Measurements from ENCODE around the gene STK4.

The STK4 gene

DNA sequence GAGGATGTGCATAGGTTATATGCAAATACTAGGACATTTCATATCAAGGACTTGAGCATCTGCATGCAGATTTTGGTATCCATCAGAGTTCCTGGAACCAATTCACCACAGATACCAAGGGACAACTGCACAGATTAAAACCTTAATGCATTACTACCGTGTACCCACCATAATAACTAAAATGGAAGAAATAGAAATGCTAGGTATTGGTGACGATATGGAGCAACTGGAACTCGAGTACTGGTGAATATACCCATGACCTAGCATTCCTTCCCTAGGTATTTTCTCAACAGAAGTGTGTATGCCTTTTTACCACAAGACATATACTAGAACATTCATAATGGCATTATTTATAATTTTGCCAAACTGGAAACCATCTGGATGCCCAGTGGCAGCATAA lies 116.2 kb downstream of the STK4 start:
- TF ChIP-seq, protein P1, sequence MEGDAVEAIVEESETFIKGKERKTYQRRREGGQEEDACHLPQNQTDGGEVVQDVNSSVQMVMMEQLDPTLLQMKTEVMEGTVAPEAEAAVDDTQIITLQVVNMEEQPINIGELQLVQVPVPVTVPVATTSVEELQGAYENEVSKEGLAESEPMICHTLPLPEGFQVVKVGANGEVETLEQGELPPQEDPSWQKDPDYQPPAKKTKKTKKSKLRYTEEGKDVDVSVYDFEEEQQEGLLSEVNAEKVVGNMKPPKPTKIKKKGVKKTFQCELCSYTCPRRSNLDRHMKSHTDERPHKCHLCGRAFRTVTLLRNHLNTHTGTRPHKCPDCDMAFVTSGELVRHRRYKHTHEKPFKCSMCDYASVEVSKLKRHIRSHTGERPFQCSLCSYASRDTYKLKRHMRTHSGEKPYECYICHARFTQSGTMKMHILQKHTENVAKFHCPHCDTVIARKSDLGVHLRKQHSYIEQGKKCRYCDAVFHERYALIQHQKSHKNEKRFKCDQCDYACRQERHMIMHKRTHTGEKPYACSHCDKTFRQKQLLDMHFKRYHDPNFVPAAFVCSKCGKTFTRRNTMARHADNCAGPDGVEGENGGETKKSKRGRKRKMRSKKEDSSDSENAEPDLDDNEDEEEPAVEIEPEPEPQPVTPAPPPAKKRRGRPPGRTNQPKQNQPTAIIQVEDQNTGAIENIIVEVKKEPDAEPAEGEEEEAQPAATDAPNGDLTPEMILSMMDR (IDR thresholded peaks at IDR 0.05; ENCODE audit: borderline replicate concordance, insufficient read depth, low read depth, low read length) = no peak
- H3K4me3 ChIP-seq (ENCODE audit: low read depth, low read length) = no peak overlapping the region

DNA sequence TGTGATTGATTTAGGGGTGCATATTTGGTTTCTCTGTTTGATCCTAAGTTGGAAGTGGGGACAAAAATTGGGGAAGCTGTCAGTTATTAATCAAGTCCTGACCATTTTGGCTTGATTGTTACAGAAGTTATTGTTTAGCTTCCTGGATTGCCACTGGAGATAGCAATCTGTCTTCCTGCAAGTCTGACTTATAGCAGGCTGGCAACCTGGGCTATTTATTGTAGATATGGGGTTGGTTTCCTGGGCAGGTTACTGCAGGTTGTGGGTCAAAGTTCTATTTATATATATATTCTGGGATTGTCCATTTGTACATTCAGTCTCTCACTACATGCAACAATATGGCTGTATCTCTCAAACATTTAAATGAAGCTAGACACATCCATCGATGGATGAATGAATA lies 116.8 kb downstream of the STK4 start:
- TF ChIP-seq, protein P1 (IDR thresholded peaks at IDR 0.05; ENCODE audit: borderline replicate concordance, insufficient read depth, low read depth, low read length) = no peak
- H3K4me3 ChIP-seq (ENCODE audit: low read depth, low read length) = no peak overlapping the region

DNA sequence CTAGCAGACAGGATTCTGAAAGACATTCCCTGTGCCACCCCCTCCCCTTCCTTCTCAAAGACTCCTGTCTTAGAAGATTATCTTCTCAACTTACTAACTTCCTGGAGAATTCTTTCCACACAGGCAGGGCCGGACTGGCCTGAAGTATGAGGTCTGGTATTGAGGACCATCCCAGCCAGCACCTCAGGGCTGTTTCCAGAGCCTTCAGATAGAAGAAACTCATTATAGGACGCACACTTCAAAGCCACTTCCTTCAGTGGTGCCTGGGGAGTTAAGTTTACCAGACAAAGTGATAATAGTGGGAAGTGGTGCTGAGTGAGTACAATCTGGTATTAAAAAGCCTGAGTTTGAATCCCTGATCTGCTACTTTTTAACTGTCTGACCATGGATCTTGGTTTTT lies 119.0 kb downstream of the STK4 start:
- TF ChIP-seq, protein P1 (IDR thresholded peaks at IDR 0.05; ENCODE audit: borderline replicate concordance, insufficient read depth, low read depth, low read length) = no peak
- no peak overlapping the region for H3K4me3 ChIP-seq (ENCODE audit: low read depth, low read length)

DNA sequence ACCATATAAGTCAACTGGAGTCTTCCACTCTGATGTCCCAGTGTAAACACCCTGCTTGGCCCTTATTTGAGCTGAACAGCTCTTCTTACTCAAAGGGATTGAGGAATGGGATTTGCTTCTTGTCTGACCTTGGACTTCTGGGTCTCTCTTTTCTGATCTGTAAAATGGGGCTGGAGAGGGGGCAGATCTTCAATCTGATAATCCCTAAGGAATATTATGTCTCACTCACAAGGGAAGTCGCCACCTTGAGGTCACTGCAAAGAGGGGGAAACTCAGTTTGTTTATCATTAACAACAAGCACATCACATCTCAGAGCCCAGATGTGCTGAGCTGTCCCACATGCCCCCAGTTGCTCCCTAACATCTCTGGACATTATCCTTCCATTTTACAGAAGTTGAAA lies 119.6 kb downstream of the STK4 start:
- no peak overlapping the region for H3K4me3 ChIP-seq (ENCODE audit: low read depth, low read length)
- TF ChIP-seq, protein P1 (IDR thresholded peaks at IDR 0.05; ENCODE audit: borderline replicate concordance, insufficient read depth, low read depth, low read length) = no peak

DNA sequence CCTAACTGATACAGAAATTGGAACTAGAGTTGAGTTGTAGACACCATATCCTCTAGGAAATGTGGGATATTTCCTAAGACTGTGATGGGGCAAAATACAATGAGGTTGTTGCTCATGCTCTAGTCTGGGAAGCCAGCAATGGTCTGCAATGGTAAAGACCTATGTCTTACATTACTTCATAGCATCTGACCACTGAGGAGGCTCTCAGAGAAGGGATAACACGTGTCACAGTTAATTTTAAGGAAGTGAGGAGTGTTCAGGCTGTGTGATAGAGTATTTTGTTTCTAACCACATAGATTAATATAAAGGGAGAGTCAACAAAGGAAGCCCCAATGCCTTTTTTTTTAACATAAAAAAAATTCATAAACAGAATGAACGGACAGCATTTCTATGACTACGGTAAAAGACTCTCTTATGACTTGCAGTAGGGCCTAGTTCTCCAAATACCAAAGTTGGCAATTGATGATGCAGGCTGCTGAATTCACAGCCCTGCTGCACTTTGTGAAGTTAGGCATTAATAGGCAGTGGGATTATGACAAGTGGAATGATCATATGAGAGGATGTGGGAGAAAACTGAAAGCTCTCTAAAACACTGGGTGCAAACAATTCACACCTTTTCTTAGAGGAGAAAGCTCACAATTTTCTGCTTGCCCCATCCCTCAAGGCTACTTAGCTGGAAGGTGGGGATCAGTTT lies 120.9 kb downstream of the STK4 start:
- TF ChIP-seq, protein P1 (IDR thresholded peaks at IDR 0.05; ENCODE audit: borderline replicate concordance, insufficient read depth, low read depth, low read length) = no peak
- no peak overlapping the region for H3K4me3 ChIP-seq (ENCODE audit: low read depth, low read length)

DNA sequence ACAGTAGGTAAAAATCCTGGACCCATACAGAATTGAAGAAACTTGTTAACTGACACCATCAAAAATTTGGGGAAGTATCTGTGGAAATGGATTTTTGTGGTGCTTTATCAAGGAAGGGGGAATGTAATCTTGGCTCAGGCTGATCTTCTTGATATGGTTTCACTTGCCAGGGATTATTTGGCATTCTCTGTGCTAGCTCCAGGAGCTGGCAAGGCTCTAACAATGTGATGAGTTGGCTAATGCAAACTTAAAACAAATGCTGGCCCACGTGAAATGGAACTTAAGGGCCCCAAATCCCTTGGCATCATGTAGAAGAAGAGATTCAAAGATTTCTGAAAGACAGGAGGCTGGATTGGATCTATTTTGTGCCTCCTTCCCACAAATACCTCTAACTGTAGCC lies 121.5 kb downstream of the STK4 start:
- TF ChIP-seq, protein P1 (IDR thresholded peaks at IDR 0.05; ENCODE audit: borderline replicate concordance, insufficient read depth, low read depth, low read length) = no peak
- H3K4me3 ChIP-seq (ENCODE audit: low read depth, low read length) = no peak overlapping the region

DNA sequence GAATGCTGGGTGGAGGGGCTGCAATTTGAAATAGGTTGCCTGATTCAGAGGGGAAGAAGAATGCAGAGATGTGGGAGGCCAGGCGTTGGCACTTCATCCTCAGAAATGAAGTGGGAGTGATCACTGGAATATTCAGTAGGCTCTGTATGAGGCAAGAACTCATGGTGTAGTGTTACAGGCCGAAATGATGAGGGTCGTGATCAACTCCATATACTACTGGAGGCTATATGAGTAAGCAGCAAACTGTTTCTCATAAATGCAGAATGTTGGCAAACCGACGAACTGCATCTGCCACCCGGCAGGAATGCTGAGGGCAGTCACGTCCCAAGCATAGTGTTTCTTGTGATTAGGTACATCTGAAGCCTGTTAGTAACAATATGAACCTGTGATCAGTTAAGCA lies 121.9 kb downstream of the STK4 start:
- TF ChIP-seq, protein P1 (IDR thresholded peaks at IDR 0.05; ENCODE audit: borderline replicate concordance, insufficient read depth, low read depth, low read length) = no peak
- no peak overlapping the region for H3K4me3 ChIP-seq (ENCODE audit: low read depth, low read length)
